ENCODE results near the gene DAND5. TPM values are rescaled to one million over a fixed set of nuclear protein-coding genes. Genes with fewer than 3 reads are reported as not detected.

Gene DAND5
- total and polyA plus RNA-seq, 2 donors (not counting 1 experiment from before 2014, with no cell fraction given): not detected

DNA sequence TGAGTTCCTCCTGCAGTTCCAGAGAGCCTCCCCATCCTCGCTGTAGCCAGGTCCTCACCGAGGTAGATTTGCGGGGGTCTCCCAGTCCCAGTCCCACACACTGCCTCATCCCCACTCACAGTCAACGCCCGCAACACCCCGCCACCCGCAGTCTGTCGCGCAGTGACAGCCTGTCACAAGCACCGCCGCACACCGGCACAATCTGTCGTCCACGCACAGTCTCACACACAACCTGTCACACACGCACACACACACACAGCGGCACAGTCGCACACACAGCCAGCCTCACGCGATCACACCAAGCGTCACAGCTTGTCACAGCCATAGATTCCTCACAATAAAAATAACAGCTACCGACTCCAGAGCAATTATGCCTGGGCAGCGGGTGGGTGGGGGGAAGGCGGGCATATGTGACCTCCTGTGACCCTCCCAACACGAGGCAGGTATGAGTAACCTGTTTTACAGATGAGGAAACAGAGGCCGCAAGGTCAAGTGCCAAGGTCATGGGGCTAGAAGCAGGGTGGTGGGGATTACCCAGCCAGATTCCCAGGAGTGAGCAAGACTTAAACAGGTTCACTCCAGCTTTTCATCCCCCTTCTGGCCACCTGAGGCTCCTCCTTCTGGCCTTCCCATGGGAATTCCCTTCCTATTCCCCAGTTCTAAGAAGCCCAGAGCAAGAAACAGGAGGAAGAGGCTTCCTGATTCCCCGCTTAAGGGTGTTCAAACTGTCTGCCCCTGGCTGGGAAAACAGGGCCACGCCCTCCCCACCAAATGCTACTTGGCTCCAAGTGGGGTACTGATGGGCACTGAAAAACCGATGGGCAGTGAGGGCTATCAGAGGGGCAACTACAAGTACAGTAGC, 39.8 kb downstream of the DAND5 start:
- no peaks in the 10 kb centered on the region for H3K79me2 ChIP-seq (ENCODE audit: control insufficient read depth, insufficient read depth, low read length)
- no peak overlapping the region for H3K27ac Mint-ChIP-seq
- no peak overlapping the region for H3K27ac ChIP-seq (ENCODE audit: low read length in 2 of 2)
- ChIA-PET POLR2A (no interaction called here), CTCF (no interaction called here)
- H3K27me3 Mint-ChIP-seq: peaks cover 46% of the 10 kb centered on the region
- intact Hi-C loops (cut with micrococcal nuclease): no loop called here
- H3K36me3 ChIP-seq (replicated peaks in 1 of 2; ENCODE audit: control extremely low read depth in 1 of 2, control insufficient read depth in 1 of 2, extremely low read depth in 1 of 2, insufficient read depth in 2 of 2, low read length in 1 of 2): no peaks in the 10 kb centered on the region
- no peak for DNase-seq
- 96% methylated on average over 23 of the region's 28 CpGs for WGBS (ENCODE audit: insufficient coverage)
- peaks cover 0 to 24% (median 0%) of the 10 kb centered on the region in 3 donors for H3K9me3 ChIP-seq (ENCODE audit: control extremely low read depth in 1 of 3, control insufficient read depth in 2 of 3, insufficient read depth in 1 of 3, low read length in 2 of 3)
- no peak overlapping the region for H2AFZ ChIP-seq (ENCODE audit: insufficient read depth, low read depth, low read length, poor library complexity, severe bottlenecking)
- H3K4me1 Mint-ChIP-seq: peaks cover 16% of the 10 kb centered on the region
- H3K4me2 ChIP-seq (replicated peaks; ENCODE audit: low read depth, low read length, poor library complexity, severe bottlenecking): no peak overlapping the region
- TF ChIP-seq EZH2 (IDR thresholded peaks at IDR 0.05; ENCODE audit: borderline replicate concordance, insufficient read depth, low read depth, low read length, poor library complexity, severe bottlenecking): no peak
- TF ChIP-seq, protein P1, sequence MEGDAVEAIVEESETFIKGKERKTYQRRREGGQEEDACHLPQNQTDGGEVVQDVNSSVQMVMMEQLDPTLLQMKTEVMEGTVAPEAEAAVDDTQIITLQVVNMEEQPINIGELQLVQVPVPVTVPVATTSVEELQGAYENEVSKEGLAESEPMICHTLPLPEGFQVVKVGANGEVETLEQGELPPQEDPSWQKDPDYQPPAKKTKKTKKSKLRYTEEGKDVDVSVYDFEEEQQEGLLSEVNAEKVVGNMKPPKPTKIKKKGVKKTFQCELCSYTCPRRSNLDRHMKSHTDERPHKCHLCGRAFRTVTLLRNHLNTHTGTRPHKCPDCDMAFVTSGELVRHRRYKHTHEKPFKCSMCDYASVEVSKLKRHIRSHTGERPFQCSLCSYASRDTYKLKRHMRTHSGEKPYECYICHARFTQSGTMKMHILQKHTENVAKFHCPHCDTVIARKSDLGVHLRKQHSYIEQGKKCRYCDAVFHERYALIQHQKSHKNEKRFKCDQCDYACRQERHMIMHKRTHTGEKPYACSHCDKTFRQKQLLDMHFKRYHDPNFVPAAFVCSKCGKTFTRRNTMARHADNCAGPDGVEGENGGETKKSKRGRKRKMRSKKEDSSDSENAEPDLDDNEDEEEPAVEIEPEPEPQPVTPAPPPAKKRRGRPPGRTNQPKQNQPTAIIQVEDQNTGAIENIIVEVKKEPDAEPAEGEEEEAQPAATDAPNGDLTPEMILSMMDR (IDR thresholded peaks at IDR 0.05): no peak
- no peaks in the 10 kb centered on the region for H3K9me3 Mint-ChIP-seq (ENCODE audit: insufficient read depth)
- H3K4me3 Mint-ChIP-seq: no peak overlapping the region
- ATAC-seq (ENCODE audit: low read depth): no peak
- H4K20me1 ChIP-seq (ENCODE audit: control insufficient read depth, insufficient read depth, low read length, poor library complexity, severe bottlenecking): no peaks in the 10 kb centered on the region
- H3K9ac ChIP-seq (ENCODE audit: low read length): no peak overlapping the region
- peaks cover 0 to 59% (median 29%) of the 10 kb centered on the region in 4 experiments for H3K27me3 ChIP-seq (replicated peaks in 1 of 4; ENCODE audit: control extremely low read depth in 1 of 4, control insufficient read depth in 3 of 4, insufficient read depth in 4 of 4, low read length in 3 of 4)
- H3K4me3 ChIP-seq (ENCODE audit: control extremely low read depth in 1 of 5, extremely low read depth in 1 of 5, insufficient read depth in 1 of 5, low read depth in 2 of 5, low read length in 4 of 5): no peak overlapping the region
- H3K4me1 ChIP-seq (ENCODE audit: control insufficient read depth in 2 of 2, insufficient read depth in 2 of 2, low read length in 2 of 2): peaks cover 27 to 36% of the 10 kb centered on the region in 2 donors

All from B cell (primary cell).